SHP77 (cell line): ENCODE results near the gene ZNHIT6.
A peak's percentile ranks its signal among the peaks of the same experiment; 100 is the strongest.
"Not testable (repeated sequence)": the region's sequence is repeated elsewhere in the genome, so short reads cannot be mapped to it uniquely, and the experiment has no call there.

ENCODE experiments used
- DNase-seq, 2 experiments: peaks; one replicate each; lab custom pipeline; 2025; lab: John Stamatoyannopoulos, UW

The ZNHIT6 gene

GRCh38 chr1:85707990-85708828, at the start of gene ZNHIT6:
TSS of gene ZNHIT6 (minus strand) at chr1:85708433. CDS start at chr1:85708284, 149 bp downstream.
- DNase-seq: peak; percentile 94 to 96

- DNase-seq: no peak
These were observed 48.6 kb upstream of the ZNHIT6 start for GRCh38 chr1:85756864-85757263.

- peak in 1 of 2 experiments; percentile 2 for DNase-seq
These were observed 39.9 kb upstream of the ZNHIT6 start for GRCh38 chr1:85748120-85748519.

GRCh38 chr1:85746777-85747176, 38.5 kb upstream of the ZNHIT6 start:
- no peak for DNase-seq

GRCh38 chr1:85743814-85744213, 35.6 kb upstream of the ZNHIT6 start:
- no peak for DNase-seq

GRCh38 chr1:85734931-85735330, 26.7 kb upstream of the ZNHIT6 start:
- no peak for DNase-seq

GRCh38 chr1:85718678-85719340, 10.6 kb upstream of the ZNHIT6 start:
- DNase-seq: no peak

- not testable (repeated sequence) for DNase-seq
These were observed 6.3 kb upstream of the ZNHIT6 start for GRCh38 chr1:85714418-85715114.

- DNase-seq: peak in 1 of 2 experiments; percentile 25
These were observed 595 bp upstream of the ZNHIT6 start for GRCh38 chr1:85708829-85709227.

- DNase-seq: no peak
These were observed 805 bp downstream of the ZNHIT6 start for GRCh38 chr1:85707267-85707989.

GRCh38 chr1:85705940-85706339, 2.3 kb downstream of the ZNHIT6 start:
- DNase-seq: no peak

GRCh38 chr1:85700422-85700821, 7.8 kb downstream of the ZNHIT6 start:
- no peak for DNase-seq

- no peak for DNase-seq
These were observed 10.3 kb downstream of the ZNHIT6 start for GRCh38 chr1:85697895-85698294.

- DNase-seq: no peak
These were observed 15.4 kb downstream of the ZNHIT6 start for GRCh38 chr1:85692730-85693314.

GRCh38 chr1:85689775-85690404, 18.3 kb downstream of the ZNHIT6 start:
- DNase-seq: no peak

- no peak for DNase-seq
These were observed 24.8 kb downstream of the ZNHIT6 start for GRCh38 chr1:85683292-85684025.

- DNase-seq: no peak
These were observed 27.1 kb downstream of the ZNHIT6 start for GRCh38 chr1:85681087-85681486.

GRCh38 chr1:85678193-85678592, 30.0 kb downstream of the ZNHIT6 start:
- no peak for DNase-seq

- no peak for DNase-seq
These were observed 30.6 kb downstream of the ZNHIT6 start for GRCh38 chr1:85677656-85678055.

GRCh38 chr1:85672031-85672660, 36.1 kb downstream of the ZNHIT6 start:
- DNase-seq: no peak
